Activated naive CD8-positive, alpha-beta T cell treated with anti-CD3 and anti-CD28 coated beads, Interleukin-2, amount 50 U/mL, for 16 hours (primary cell): Measurements from ENCODE around the gene TIMM13.
"Not testable (repeated sequence)": the region's sequence is repeated elsewhere in the genome, so short reads cannot be mapped to it uniquely, and the experiment has no call there.

Experiments
- DNase-seq: peaks from one replicate; pipeline ENCODE4 v3.0.0-alpha.2; 2020; ENCODE audit warnings: low read depth, low spot score

TIMM13 gene

GRCh38 chr19:2431318-2432055 lies 4.1 kb upstream of the TIMM13 start:
- DNase-seq, result no peak

GRCh38 chr19:2429917-2430535 lies 2.6 kb upstream of the TIMM13 start:
- no peak for DNase-seq

- no peak for DNase-seq
Measured at GRCh38 chr19:2428756-2429711, 1.6 kb upstream of the TIMM13 start.

- no peak for DNase-seq
Measured at GRCh38 chr19:2428321-2428690, 920 bp upstream of the TIMM13 start.

- DNase-seq, result no peak
Measured at GRCh38 chr19:2426611-2427428, 566 bp downstream of the TIMM13 start.

GRCh38 chr19:2425622-2426581 lies 1.5 kb downstream of the TIMM13 start:
- DNase-seq, result no peak

GRCh38 chr19:2424686-2425621 lies 2.4 kb downstream of the TIMM13 start:
- DNase-seq, result no peak

- DNase-seq, result no peak
Measured at GRCh38 chr19:2423915-2424685, 3.3 kb downstream of the TIMM13 start.

GRCh38 chr19:2423071-2423914 lies 4.1 kb downstream of the TIMM13 start:
- DNase-seq, result no peak

- no peak for DNase-seq
Measured at GRCh38 chr19:2421581-2422306, 5.6 kb downstream of the TIMM13 start.

GRCh38 chr19:2420490-2420889 lies 6.9 kb downstream of the TIMM13 start:
- DNase-seq, result no peak

- no peak for DNase-seq
Measured at GRCh38 chr19:2419754-2420153, 7.6 kb downstream of the TIMM13 start.

GRCh38 chr19:2417881-2418406 lies 9.4 kb downstream of the TIMM13 start:
- no peak for DNase-seq

GRCh38 chr19:2417436-2417835 lies 9.9 kb downstream of the TIMM13 start:
- not testable (repeated sequence) for DNase-seq

GRCh38 chr19:2416321-2417097 lies 10.9 kb downstream of the TIMM13 start:
- DNase-seq, result no peak

- DNase-seq, result no peak
Measured at GRCh38 chr19:2415973-2416319, 11.4 kb downstream of the TIMM13 start.
